GM21528 (cell line): ENCODE results near the gene WNT7A.

Experiments
- ATAC-seq: cut with Tn5 transposase; IDR thresholded peaks from one replicate; pipeline ENCODE4 v1.9.1; 2021; ENCODE audit warnings: mild to moderate bottlenecking, moderate library complexity; ENCODE audit not compliant: unreplicated experiment, low FRiP score

The WNT7A gene

GRCh38 chr3:13833506-13834257 is 46.2 kb downstream of the WNT7A start:
- no peak for ATAC-seq

- ATAC-seq, result no peak
Measured at GRCh38 chr3:13832130-13832529, 47.7 kb downstream of the WNT7A start.

- no peak for ATAC-seq
Measured at GRCh38 chr3:13831386-13831996, 48.4 kb downstream of the WNT7A start.

- no peak for ATAC-seq
Measured at GRCh38 chr3:13829311-13829710, 50.6 kb downstream of the WNT7A start.

GRCh38 chr3:13828501-13829265 is 51.2 kb downstream of the WNT7A start:
- ATAC-seq, result no peak

- no peak for ATAC-seq
Measured at GRCh38 chr3:13827699-13828098, 52.2 kb downstream of the WNT7A start.

- no peak for ATAC-seq
Measured at GRCh38 chr3:13827256-13827655, 52.6 kb downstream of the WNT7A start.

GRCh38 chr3:13826672-13827071 is 53.2 kb downstream of the WNT7A start:
- ATAC-seq, result no peak

GRCh38 chr3:13825821-13826220 is 54.0 kb downstream of the WNT7A start:
- ATAC-seq, result no peak

- ATAC-seq, result no peak
Measured at GRCh38 chr3:13825311-13825579, 54.6 kb downstream of the WNT7A start.

- ATAC-seq, result no peak
Measured at GRCh38 chr3:13824521-13825310, 55.2 kb downstream of the WNT7A start.

- no peak for ATAC-seq
Measured at GRCh38 chr3:13823692-13824091, 56.2 kb downstream of the WNT7A start.

- no peak for ATAC-seq
Measured at GRCh38 chr3:13822871-13823585, 56.8 kb downstream of the WNT7A start.

GRCh38 chr3:13822042-13822441 is 57.8 kb downstream of the WNT7A start:
- ATAC-seq, result no peak

- no peak for ATAC-seq
Measured at GRCh38 chr3:13821126-13821525, 58.7 kb downstream of the WNT7A start.

- no peak for ATAC-seq
Measured at GRCh38 chr3:13818919-13819318, 61.0 kb downstream of the WNT7A start.

GRCh38 chr3:13815088-13815683 is 64.7 kb downstream of the WNT7A start:
- ATAC-seq, result no peak

GRCh38 chr3:13812034-13812471 is 67.8 kb downstream of the WNT7A start:
- no peak for ATAC-seq

- ATAC-seq, result no peak
Measured at GRCh38 chr3:13811614-13812013, 68.3 kb downstream of the WNT7A start.

- ATAC-seq, result no peak
Measured at GRCh38 chr3:13808550-13808949, 71.3 kb downstream of the WNT7A start.
